Gastrocnemius medialis (tissue), 4 donors: ENCODE results near the gene HPCAL4. TPM values are rescaled to one million over a fixed set of nuclear protein-coding genes. Genes with fewer than 3 reads are reported as not detected.
A peak's percentile ranks its signal among the peaks of the same experiment; 100 is the strongest.

ENCODE experiments used
- ATAC-seq, 2 donors: fragments of 150-250 bp; one replicate each; pipeline ENCODE4 v1.9.1; 2016
- DNase-seq, 2 donors: peaks; one replicate each; pipeline ENCODE4 v3.0.0-alpha.2; 2019
- H3K27ac ChIP-seq, 4 donors: fragments of 200-600 bp; sonication (generic); 1 replicate in 1 of 4; 2 replicates in 3 of 4; pipeline ENCODE4 v1.5.1; 2016 to 2018; ENCODE audit warnings: mild to moderate bottlenecking in 2 of 4, moderate library complexity in 1 of 4
- H3K27me3 ChIP-seq, 3 donors: fragments of 200-600 bp; sonication (generic) in 2 of 3; 1 replicate in 1 of 3; 2 replicates in 2 of 3; pipeline versions ENCODE4 v1.5.1 to v1.6.0; 2016 to 2019; ENCODE audit warnings: mild to moderate bottlenecking in 1 of 3, moderate library complexity in 1 of 3
- H3K36me3 ChIP-seq, 2 donors: fragments of 200-600 bp; sonication (generic) in 1 of 2; one replicate each; pipeline ENCODE4 v1.5.1; 2017 to 2018
- H3K4me1 ChIP-seq, 2 donors: fragments of 200-600 bp; sonication (generic) in 1 of 2; one replicate each; pipeline ENCODE4 v1.5.1; 2016 to 2017; ENCODE audit warnings: mild to moderate bottlenecking in 2 of 2
- H3K4me3 ChIP-seq, 4 donors: fragments of 200-600 bp; sonication (generic) in 3 of 4; 1 replicate in 1 of 4; 2 replicates in 3 of 4; pipeline ENCODE4 v1.5.1; 2016 to 2019; ENCODE audit warnings: mild to moderate bottlenecking in 2 of 4
- H3K9me3 ChIP-seq, 3 donors: fragments of 200-600 bp; sonication (generic) in 2 of 3; 1 replicate in 1 of 3; 2 replicates in 2 of 3; pipeline ENCODE4 v1.5.1; 2016 to 2019
- CTCF ChIP-seq, 5 experiments: fragments of 450-650 bp in 3 of 5; fragments of 200-600 bp in 2 of 5; sonication (generic) in 2 of 5; IDR thresholded peaks in 4 of 5; conservative IDR thresholded peaks in 1 of 5; 1 replicate in 4 of 5; 2 replicates in 1 of 5; pipeline ENCODE4 v1.5.1; 2016 to 2019; ENCODE audit warnings: antibody characterized with exemption in 5 of 5, mild to moderate bottlenecking in 3 of 5, moderate library complexity in 3 of 5
- POLR2A ChIP-seq, 2 donors: fragments of 450-650 bp; IDR thresholded peaks; one replicate each; pipeline ENCODE4 v1.6.1; 2017; ENCODE audit warnings: antibody characterized with exemption in 2 of 2, mild to moderate bottlenecking in 2 of 2, moderate library complexity in 2 of 2
- in situ Hi-C, 4 donors: fragments of 200-750 bp; cut with MboI; loops; one replicate each; pipeline versions ENCODE4 v1.15.0 to v1.8.0; 2017; ENCODE audit warnings: low sequenced_read_pairs in 4 of 4
- intact Hi-C: fragments of 100-400 bp; cut with DNase I; formaldehyde crosslinking; loops from one replicate; pipeline ENCODE4 v1.15.1; 2023; ENCODE audit warnings: low total_unique reads
- total RNA-seq, 4 donors: library from RNA; depleted of rRNA; stranded (reverse); fragments of >200 nt; gene quantifications; one replicate each; pipeline versions ENCODE4 v1.1.0 to v1.2.3, GENCODE V29; 2016

The HPCAL4 gene
- total RNA-seq, 4 donors from 2014 or later = 0.92 to 9.0 (median 3.2) TPM

- H3K36me3 ChIP-seq = no peaks in the 10 kb centered on the region
- peaks cover 6 to 18% of the 10 kb centered on the region in 2 donors for H3K4me1 ChIP-seq
- intact Hi-C loops (no loop called here), in situ Hi-C loops (no loop called here)
- DNase-seq (peak; percentile 52 to 62), ATAC-seq (peak; percentile 90 to 97)
- no peaks in the 10 kb centered on the region for H3K9me3 ChIP-seq
- no peak overlapping the region for H3K4me3 ChIP-seq
- H3K27me3 ChIP-seq = peaks cover 9 to 14% (median 12%) of the 10 kb centered on the region in 3 donors
- H3K27ac ChIP-seq = peak overlapping the region; percentile 43 to 70 (median 58)
- TF ChIP-seq POLR2A (IDR thresholded peaks at IDR 0.05) = peak; percentile 31 to 65
- TF ChIP-seq CTCF (IDR thresholded peaks at IDR 0.05 in 4 of 5, conservative IDR thresholded peaks at IDR 0.05 in 1 of 5) = no peak
These were observed 41.9 kb upstream of the HPCAL4 start for GRCh38 chr1:39733161-39733560.

DNA sequence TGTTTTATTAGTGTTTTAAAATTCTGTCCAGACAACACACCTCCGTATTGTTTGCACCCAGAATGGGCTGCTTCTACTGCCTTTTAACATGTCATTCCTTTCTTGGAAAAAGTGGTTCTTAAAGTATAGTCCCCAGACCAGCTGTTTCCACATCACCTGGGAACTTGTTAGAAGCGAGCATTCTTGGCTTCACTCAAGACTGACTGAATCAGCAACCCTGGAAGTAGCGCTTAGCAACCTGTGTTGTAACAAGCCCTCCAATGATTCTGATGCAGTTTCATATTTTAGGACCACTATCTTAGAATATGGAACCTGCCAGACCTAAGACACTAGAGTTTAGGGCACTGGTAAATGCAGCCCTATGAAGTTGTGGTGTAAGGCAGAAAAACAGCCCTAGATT is 41.5 kb upstream of the HPCAL4 start:
- H3K27me3 ChIP-seq = peaks cover 12 to 19% (median 15%) of the 10 kb centered on the region in 3 donors
- intact Hi-C loops (no loop called here), in situ Hi-C loops (no loop called here)
- H3K36me3 ChIP-seq = no peaks in the 10 kb centered on the region
- DNase-seq (no peak), ATAC-seq (peak; percentile 22 to 30)
- no peak overlapping the region for H3K4me3 ChIP-seq
- peaks cover 6 to 18% of the 10 kb centered on the region in 2 donors for H3K4me1 ChIP-seq
- H3K9me3 ChIP-seq = no peaks in the 10 kb centered on the region
- TF ChIP-seq CTCF (IDR thresholded peaks at IDR 0.05 in 4 of 5, conservative IDR thresholded peaks at IDR 0.05 in 1 of 5) (no peak), POLR2A (IDR thresholded peaks at IDR 0.05) (no peak)
- H3K27ac ChIP-seq = peak overlapping the region; percentile 43 to 70 (median 58)

DNA sequence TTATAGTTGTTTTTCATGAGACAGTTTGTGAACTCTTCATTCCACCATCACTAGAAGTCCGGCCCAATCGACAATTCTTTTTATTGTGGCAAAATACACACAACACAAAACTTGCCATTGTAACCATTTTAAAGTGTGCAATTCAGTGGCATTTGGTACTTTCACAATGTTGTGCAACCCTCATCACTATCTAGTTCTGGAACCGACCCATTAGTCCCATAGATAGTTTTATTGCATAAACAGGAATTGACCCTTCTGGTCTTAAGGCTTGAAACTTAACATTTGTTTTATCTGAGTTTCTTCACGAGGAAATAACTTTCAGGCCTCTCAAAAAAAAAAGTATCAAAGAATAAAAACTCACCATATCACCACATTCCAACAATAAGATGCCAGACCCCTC is 38.6 kb upstream of the HPCAL4 start:
- H3K9me3 ChIP-seq = no peaks in the 10 kb centered on the region
- in situ Hi-C loops (no loop called here), intact Hi-C loops (no loop called here)
- ATAC-seq = no peak
- no peak overlapping the region for H3K4me3 ChIP-seq
- peaks cover 15 to 23% (median 23%) of the 10 kb centered on the region in 3 donors for H3K27me3 ChIP-seq
- H3K4me1 ChIP-seq = peaks cover 6 to 18% of the 10 kb centered on the region in 2 donors
- DNase-seq = no peak
- TF ChIP-seq POLR2A (IDR thresholded peaks at IDR 0.05) = no peak
- TF ChIP-seq CTCF (IDR thresholded peaks at IDR 0.05 in 4 of 5, conservative IDR thresholded peaks at IDR 0.05 in 1 of 5) = no peak
- no peak overlapping the region for H3K27ac ChIP-seq
- H3K36me3 ChIP-seq = no peaks in the 10 kb centered on the region

GRCh38 chr1:39729030-39729429 is 37.8 kb upstream of the HPCAL4 start:
- ATAC-seq = no peak
- Histone ChIP-seq H3K27me3 (peaks cover 15 to 23% (median 23%) of the 10 kb centered on the region in 3 donors), H3K4me3 (no peak overlapping the region), H3K27ac (no peak overlapping the region), H3K36me3 (no peaks in the 10 kb centered on the region), H3K9me3 (no peaks in the 10 kb centered on the region), H3K4me1 (peaks cover 6 to 14% of the 10 kb centered on the region in 2 donors)
- no peak for DNase-seq
- in situ Hi-C loops = no loop called here
- TF ChIP-seq POLR2A (IDR thresholded peaks at IDR 0.05) (no peak), CTCF (IDR thresholded peaks at IDR 0.05 in 4 of 5, conservative IDR thresholded peaks at IDR 0.05 in 1 of 5) (no peak)
- intact Hi-C loops = no loop called here

DNA sequence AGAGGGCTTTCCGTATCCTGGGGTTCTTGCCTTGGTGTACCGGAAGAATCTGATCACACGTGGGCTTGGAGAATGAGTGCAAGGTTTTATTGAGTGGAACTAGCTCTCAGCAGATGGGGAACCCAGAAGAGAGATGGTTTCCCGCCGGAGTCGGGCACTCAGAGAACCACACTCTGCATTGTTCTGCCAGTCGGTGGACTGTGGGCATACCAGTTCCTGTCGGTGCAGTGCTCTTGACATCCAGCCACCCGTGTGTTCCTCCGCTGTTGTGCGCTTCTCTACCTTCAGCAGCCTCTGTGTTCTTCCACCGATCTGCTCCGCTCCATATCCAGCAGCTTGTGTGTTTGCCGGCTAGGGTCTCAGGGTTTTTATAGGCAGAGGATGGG is 36.7 kb upstream of the HPCAL4 start:
- no peak for ATAC-seq
- Histone ChIP-seq H3K36me3 (no peaks in the 10 kb centered on the region), H3K9me3 (no peaks in the 10 kb centered on the region), H3K4me1 (peaks cover 0 to 4% of the 10 kb centered on the region in 2 donors), H3K27ac (no peak overlapping the region), H3K27me3 (peaks cover 15 to 23% (median 23%) of the 10 kb centered on the region in 3 donors), H3K4me3 (no peak overlapping the region)
- no peak for TF ChIP-seq CTCF (IDR thresholded peaks at IDR 0.05 in 4 of 5, conservative IDR thresholded peaks at IDR 0.05 in 1 of 5)
- TF ChIP-seq POLR2A (IDR thresholded peaks at IDR 0.05) = no peak
- intact Hi-C loops (no loop called here), in situ Hi-C loops (no loop called here)
- DNase-seq = no peak
